ENCODE results near the gene CDKAL1. TPM values are rescaled to one million over a fixed set of nuclear protein-coding genes. Genes with fewer than 3 reads are reported as not detected.

The CDKAL1 gene
- total and polyA plus RNA-seq, 4 donors = 3.0 to 21.7 (median 9.4) TPM

DNA sequence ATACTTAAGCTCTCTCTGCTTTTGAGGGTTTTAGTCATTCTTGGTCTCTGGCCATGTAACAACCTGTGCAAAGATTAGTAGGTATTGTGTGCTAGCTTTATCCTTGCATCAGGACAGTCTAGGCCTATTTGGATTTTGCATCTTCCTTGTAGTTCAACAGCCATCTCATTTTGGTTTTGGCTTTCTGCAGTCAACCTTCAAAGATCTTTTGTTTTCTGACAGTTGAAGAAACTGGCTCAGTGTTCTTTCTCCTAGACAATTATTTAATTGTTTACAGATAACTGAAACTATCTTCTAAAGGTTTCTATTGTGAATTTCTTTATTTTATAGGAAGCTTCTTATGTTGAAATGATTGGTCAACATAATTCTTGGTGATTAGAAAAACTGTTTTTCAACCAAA is 307.5 kb downstream of the CDKAL1 start:
- intact Hi-C loops (cut with DNase I) = no loop called here
- H3K4me1 ChIP-seq (ENCODE audit: control insufficient read depth in 1 of 2, insufficient read depth in 2 of 2, low read length in 2 of 2) = peaks cover 0 to 7% of the 10 kb centered on the region in 2 donors
- no peaks in the 10 kb centered on the region for H3K36me3 ChIP-seq (ENCODE audit: control insufficient read depth in 1 of 2, insufficient read depth in 2 of 2, low read length in 1 of 2)
- H3K9me3 ChIP-seq (ENCODE audit: control insufficient read depth, low read length) = no peaks in the 10 kb centered on the region
- no peak for DNase-seq
- no peak for ATAC-seq (ENCODE audit: low FRiP score)
- H3K27me3 ChIP-seq (ENCODE audit: control insufficient read depth in 1 of 2, insufficient read depth in 2 of 2, low read length in 1 of 2) = no peaks in the 10 kb centered on the region
- H3K27ac ChIP-seq (ENCODE audit: low read depth in 1 of 2, low read length in 2 of 2) = no peak overlapping the region
- H3K4me3 ChIP-seq (ENCODE audit: low read length in 2 of 2) = no peak overlapping the region

DNA sequence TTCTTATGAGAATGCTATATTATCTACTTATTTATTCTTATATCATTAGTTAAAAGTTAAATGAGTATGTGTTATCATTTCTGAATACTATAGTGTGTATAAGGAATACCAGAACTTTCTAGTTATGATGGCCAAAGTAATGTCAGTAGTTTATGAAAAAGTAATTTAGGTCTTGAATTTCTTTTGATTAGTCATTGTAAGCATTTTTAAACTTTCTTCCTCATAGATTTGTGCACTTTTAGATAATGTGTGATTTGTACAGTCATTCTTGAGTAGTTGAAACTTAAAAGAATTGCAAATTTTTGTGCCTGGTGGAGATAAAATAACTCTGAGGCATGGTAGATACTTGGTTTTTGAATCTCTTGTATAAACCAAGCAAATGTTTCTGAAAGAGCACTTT is 311.3 kb downstream of the CDKAL1 start:
- no peaks in the 10 kb centered on the region for H3K9me3 ChIP-seq (ENCODE audit: control insufficient read depth, low read length)
- H3K4me1 ChIP-seq (ENCODE audit: control insufficient read depth in 1 of 2, insufficient read depth in 2 of 2, low read length in 2 of 2) = peaks cover 2 to 4% of the 10 kb centered on the region in 2 donors
- no peaks in the 10 kb centered on the region for H3K36me3 ChIP-seq (ENCODE audit: control insufficient read depth in 1 of 2, insufficient read depth in 2 of 2, low read length in 1 of 2)
- DNase-seq (no peak), ATAC-seq (ENCODE audit: low FRiP score) (no peak)
- H3K4me3 ChIP-seq (ENCODE audit: low read length in 2 of 2) = no peak overlapping the region
- H3K27me3 ChIP-seq (ENCODE audit: control insufficient read depth in 1 of 2, insufficient read depth in 2 of 2, low read length in 1 of 2) = no peaks in the 10 kb centered on the region
- intact Hi-C loops (cut with DNase I) = no loop called here
- no peak overlapping the region for H3K27ac ChIP-seq (ENCODE audit: low read depth in 1 of 2, low read length in 2 of 2)

DNA sequence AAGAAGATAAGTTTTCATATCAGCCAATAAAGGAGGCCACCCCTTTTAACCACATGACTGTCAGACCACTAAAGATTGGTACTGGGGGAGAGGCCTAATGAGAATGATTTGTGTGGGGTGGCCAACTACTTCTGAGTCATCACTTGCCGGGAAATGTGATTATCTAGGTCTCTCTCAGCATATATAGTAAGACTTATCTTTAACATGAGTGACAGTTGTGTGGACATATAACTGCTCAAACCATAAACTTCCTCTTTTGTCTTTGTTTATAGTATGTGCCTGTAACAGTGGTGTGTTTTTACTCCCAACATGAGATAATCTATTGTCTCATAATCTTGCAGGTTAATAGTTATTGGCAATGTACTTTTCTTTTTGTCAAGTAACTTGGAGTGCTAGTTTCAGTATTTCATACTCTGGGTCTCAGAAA is 312.4 kb downstream of the CDKAL1 start:
- Histone ChIP-seq H3K27ac (ENCODE audit: low read depth in 1 of 2, low read length in 2 of 2) (no peak overlapping the region), H3K4me1 (ENCODE audit: control insufficient read depth in 1 of 2, insufficient read depth in 2 of 2, low read length in 2 of 2) (peaks cover 2% of the 10 kb centered on the region in 2 donors), H3K9me3 (ENCODE audit: control insufficient read depth, low read length) (no peaks in the 10 kb centered on the region), H3K36me3 (ENCODE audit: control insufficient read depth in 1 of 2, insufficient read depth in 2 of 2, low read length in 1 of 2) (no peaks in the 10 kb centered on the region), H3K4me3 (ENCODE audit: low read length in 2 of 2) (no peak overlapping the region), H3K27me3 (ENCODE audit: control insufficient read depth in 1 of 2, insufficient read depth in 2 of 2, low read length in 1 of 2) (no peaks in the 10 kb centered on the region)
- DNase-seq (no peak), ATAC-seq (ENCODE audit: low FRiP score) (no peak)
- intact Hi-C loops (cut with DNase I) = no loop called here
- 35 to 58% methylated on average over 1 of the region's 1 CpG for WGBS, 2 donors

DNA sequence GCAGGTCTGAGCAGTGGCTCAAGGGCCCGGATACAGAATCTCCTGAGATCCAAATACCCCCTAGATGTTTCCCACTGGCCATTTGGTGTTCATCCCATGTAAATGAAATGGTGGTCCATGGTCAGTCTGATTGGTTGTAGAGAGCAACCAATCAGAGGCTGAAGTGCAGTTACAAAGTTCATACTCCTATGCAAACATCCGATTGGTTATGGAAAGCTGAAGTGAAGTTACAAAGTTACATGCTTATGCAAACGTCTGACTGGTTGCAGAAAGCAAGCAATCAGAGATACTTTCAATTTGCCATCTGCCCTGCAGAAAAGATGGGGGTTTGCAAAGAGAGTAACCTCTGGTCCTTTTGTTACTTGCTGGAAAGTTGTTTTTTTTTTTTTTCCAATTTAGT is 313.6 kb downstream of the CDKAL1 start:
- Histone ChIP-seq H3K36me3 (ENCODE audit: control insufficient read depth in 1 of 2, insufficient read depth in 2 of 2, low read length in 1 of 2) (no peaks in the 10 kb centered on the region), H3K4me1 (ENCODE audit: control insufficient read depth in 1 of 2, insufficient read depth in 2 of 2, low read length in 2 of 2) (peaks cover 0 to 2% of the 10 kb centered on the region in 2 donors), H3K9me3 (ENCODE audit: control insufficient read depth, low read length) (no peaks in the 10 kb centered on the region), H3K4me3 (ENCODE audit: low read length in 2 of 2) (no peak overlapping the region), H3K27ac (ENCODE audit: low read depth in 1 of 2, low read length in 2 of 2) (no peak overlapping the region), H3K27me3 (ENCODE audit: control insufficient read depth in 1 of 2, insufficient read depth in 2 of 2, low read length in 1 of 2) (no peaks in the 10 kb centered on the region)
- intact Hi-C loops (cut with DNase I) = no loop called here
- ATAC-seq (ENCODE audit: low FRiP score) (no peak), DNase-seq (no peak)
- 65 to 75% methylated on average over 3 of the region's 3 CpGs for WGBS, 2 donors

DNA sequence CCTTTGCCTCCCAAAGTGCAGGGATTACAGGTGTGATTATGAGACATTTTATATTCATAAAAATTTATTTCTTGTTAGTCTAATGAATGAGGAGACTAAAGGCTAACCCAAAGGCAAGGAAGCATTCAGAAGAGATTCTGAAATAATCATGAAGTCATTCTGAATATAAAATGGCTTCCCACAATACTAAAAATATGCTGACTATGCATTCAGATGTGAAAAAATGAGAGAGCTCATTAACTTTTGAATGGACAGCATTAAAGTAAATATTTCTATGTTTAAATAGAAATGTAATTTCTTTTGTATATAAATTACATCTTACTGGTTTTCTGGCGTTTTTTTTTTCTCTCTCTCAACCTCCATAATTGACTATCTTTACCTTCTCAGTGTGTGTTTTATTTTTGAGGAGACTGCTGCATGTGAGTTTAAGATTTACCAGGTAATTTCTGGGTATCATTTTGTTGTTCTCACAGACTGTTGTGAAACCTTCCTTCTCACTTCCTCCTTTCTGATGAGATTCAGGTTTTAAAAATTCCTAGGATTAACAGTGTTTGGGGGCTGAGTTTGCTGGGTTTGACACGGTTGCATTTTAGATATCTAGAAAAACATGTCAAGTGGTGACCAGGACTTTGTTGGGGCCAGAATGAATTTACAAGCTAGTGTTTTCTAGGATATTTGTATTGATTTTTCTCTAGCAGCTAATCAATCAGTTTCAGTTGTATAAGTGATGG is 316.6 kb downstream of the CDKAL1 start:
- Histone ChIP-seq H3K9me3 (ENCODE audit: control insufficient read depth, low read length) (no peaks in the 10 kb centered on the region), H3K27ac (ENCODE audit: low read depth in 1 of 2, low read length in 2 of 2) (no peak overlapping the region), H3K27me3 (ENCODE audit: control insufficient read depth in 1 of 2, insufficient read depth in 2 of 2, low read length in 1 of 2) (no peaks in the 10 kb centered on the region), H3K36me3 (ENCODE audit: control insufficient read depth in 1 of 2, insufficient read depth in 2 of 2, low read length in 1 of 2) (no peaks in the 10 kb centered on the region), H3K4me1 (ENCODE audit: control insufficient read depth in 1 of 2, insufficient read depth in 2 of 2, low read length in 2 of 2) (peaks cover 0 to 2% of the 10 kb centered on the region in 2 donors), H3K4me3 (ENCODE audit: low read length in 2 of 2) (no peak overlapping the region)
- DNase-seq (no peak), ATAC-seq (ENCODE audit: low FRiP score) (no peak)
- 87 to 89% methylated on average over 2 of the region's 2 CpGs for WGBS, 2 donors
- intact Hi-C loops (cut with DNase I) = no loop called here

DNA sequence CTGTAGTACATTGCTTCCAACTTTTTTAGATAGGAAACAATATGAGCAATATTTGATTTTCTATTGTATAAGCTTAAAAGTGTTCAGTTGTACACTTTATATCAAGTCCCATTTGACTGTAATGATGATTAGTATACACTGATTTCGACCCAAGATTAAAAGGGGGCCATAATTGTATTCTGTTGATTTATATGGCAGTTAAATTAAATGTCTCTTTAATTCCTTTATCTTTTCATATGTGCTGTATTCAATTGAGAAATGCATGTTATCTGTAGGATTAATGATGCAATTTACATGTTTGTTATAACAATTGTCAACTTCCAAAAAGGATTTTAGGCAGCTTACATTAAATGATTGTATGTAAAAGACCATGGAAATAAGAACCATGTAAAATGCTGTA is 317.5 kb downstream of the CDKAL1 start:
- DNase-seq = no peak
- WGBS, 2 donors = 91 to 95% methylated on average over 1 of the region's 1 CpG
- Histone ChIP-seq H3K4me3 (ENCODE audit: low read length in 2 of 2) (no peak overlapping the region), H3K9me3 (ENCODE audit: control insufficient read depth, low read length) (no peaks in the 10 kb centered on the region), H3K36me3 (ENCODE audit: control insufficient read depth in 1 of 2, insufficient read depth in 2 of 2, low read length in 1 of 2) (no peaks in the 10 kb centered on the region), H3K27me3 (ENCODE audit: control insufficient read depth in 1 of 2, insufficient read depth in 2 of 2, low read length in 1 of 2) (no peaks in the 10 kb centered on the region), H3K4me1 (ENCODE audit: control insufficient read depth in 1 of 2, insufficient read depth in 2 of 2, low read length in 2 of 2) (peaks cover 0 to 2% of the 10 kb centered on the region in 2 donors), H3K27ac (ENCODE audit: low read depth in 1 of 2, low read length in 2 of 2) (no peak overlapping the region)
- ATAC-seq (ENCODE audit: low FRiP score) = no peak
- intact Hi-C loops (cut with DNase I) = no loop called here

DNA sequence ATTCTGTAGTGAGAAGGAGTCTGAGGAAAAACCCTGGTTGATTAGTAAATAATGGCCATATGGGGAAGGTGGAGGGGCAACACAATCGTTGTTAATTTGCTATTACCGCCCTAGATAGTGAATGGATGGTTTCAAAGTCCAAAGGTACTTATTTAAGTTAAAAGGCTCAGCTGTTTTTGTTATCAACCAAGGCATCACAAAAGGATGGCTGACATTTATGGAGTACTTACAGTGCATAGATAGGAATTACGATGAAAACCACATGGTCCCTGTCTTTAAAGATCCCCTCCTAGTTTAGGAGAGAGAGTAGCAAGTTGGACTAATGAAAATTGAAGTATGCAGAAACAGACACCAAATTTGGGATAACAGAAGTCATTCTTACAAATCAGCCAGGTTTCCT is 319.6 kb downstream of the CDKAL1 start:
- Histone ChIP-seq H3K9me3 (ENCODE audit: control insufficient read depth, low read length) (no peaks in the 10 kb centered on the region), H3K27ac (ENCODE audit: low read depth in 1 of 2, low read length in 2 of 2) (no peak overlapping the region), H3K36me3 (ENCODE audit: control insufficient read depth in 1 of 2, insufficient read depth in 2 of 2, low read length in 1 of 2) (no peaks in the 10 kb centered on the region), H3K27me3 (ENCODE audit: control insufficient read depth in 1 of 2, insufficient read depth in 2 of 2, low read length in 1 of 2) (no peaks in the 10 kb centered on the region), H3K4me3 (ENCODE audit: low read length in 2 of 2) (no peak overlapping the region), H3K4me1 (ENCODE audit: control insufficient read depth in 1 of 2, insufficient read depth in 2 of 2, low read length in 2 of 2) (no peaks in the 10 kb centered on the region)
- DNase-seq = no peak
- intact Hi-C loops (cut with DNase I) = no loop called here
- WGBS, 2 donors = 89 to 92% methylated on average over 3 of the region's 3 CpGs
- ATAC-seq (ENCODE audit: low FRiP score) = no peak

DNA sequence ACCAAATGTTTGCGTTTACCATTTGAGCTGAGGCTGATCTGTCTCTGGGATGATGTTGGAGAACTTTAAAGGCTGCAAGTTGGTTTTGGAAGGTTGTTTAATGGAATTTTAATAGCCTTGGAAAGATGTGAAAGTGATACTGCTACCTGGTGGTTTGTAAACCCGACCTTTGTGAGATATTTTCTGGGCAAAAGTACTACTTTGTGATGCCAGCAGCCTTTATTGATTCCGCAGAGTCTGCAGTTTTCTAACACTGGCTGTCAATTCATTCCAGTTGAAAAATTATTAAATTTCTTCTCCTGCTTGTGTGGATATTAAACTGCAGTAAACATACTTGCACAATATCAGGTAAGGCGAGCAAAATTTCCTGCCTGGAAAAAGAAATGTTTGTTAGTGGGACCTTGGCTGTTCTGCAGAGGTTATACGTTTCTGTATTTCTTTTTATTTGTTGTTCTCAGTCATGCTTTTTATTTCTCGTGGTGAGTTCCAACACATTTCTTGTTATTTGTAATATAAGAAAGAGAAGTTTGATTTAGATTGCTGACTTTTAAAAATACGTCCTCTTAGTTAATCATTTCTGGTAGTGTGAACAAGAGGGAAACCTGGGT is 322.5 kb downstream of the CDKAL1 start:
- intact Hi-C loops (cut with DNase I) = no loop called here
- DNase-seq (no peak), ATAC-seq (ENCODE audit: low FRiP score) (no peak)
- no peak overlapping the region for H3K27ac ChIP-seq (ENCODE audit: low read depth in 1 of 2, low read length in 2 of 2)
- 91 to 94% methylated on average over 7 of the region's 7 CpGs for WGBS, 2 donors
- no peaks in the 10 kb centered on the region for H3K4me1 ChIP-seq (ENCODE audit: control insufficient read depth in 1 of 2, insufficient read depth in 2 of 2, low read length in 2 of 2)
- H3K36me3 ChIP-seq (ENCODE audit: control insufficient read depth in 1 of 2, insufficient read depth in 2 of 2, low read length in 1 of 2) = no peaks in the 10 kb centered on the region
- no peak overlapping the region for H3K4me3 ChIP-seq (ENCODE audit: low read length in 2 of 2)
- H3K9me3 ChIP-seq (ENCODE audit: control insufficient read depth, low read length) = no peaks in the 10 kb centered on the region
- H3K27me3 ChIP-seq (ENCODE audit: control insufficient read depth in 1 of 2, insufficient read depth in 2 of 2, low read length in 1 of 2) = no peaks in the 10 kb centered on the region

DNA sequence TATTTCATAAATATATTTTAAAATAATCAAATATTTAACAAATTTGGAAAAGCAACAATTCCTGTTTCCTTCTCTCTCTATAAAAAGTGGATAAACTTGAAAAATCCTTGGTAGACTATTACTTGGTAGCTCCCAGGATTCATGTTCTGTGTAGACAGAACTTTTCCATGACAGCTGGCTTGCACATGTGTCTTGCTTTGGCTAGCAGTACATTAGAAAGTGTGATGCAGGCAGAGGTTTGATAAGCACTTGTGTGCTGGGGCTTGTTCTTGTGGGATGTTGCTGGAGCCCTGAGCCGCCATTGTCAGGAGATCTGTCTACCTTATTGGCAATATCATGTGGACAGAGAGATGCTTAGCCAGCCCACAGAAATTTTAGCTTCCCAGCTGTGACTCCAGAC is 327.2 kb downstream of the CDKAL1 start:
- Histone ChIP-seq H3K4me3 (ENCODE audit: low read length in 2 of 2) (no peak overlapping the region), H3K9me3 (ENCODE audit: control insufficient read depth, low read length) (no peaks in the 10 kb centered on the region), H3K27ac (ENCODE audit: low read depth in 1 of 2, low read length in 2 of 2) (no peak overlapping the region), H3K27me3 (ENCODE audit: control insufficient read depth in 1 of 2, insufficient read depth in 2 of 2, low read length in 1 of 2) (no peaks in the 10 kb centered on the region), H3K36me3 (ENCODE audit: control insufficient read depth in 1 of 2, insufficient read depth in 2 of 2, low read length in 1 of 2) (no peaks in the 10 kb centered on the region), H3K4me1 (ENCODE audit: control insufficient read depth in 1 of 2, insufficient read depth in 2 of 2, low read length in 2 of 2) (no peaks in the 10 kb centered on the region)
- ATAC-seq (ENCODE audit: low FRiP score) (no peak), DNase-seq (no peak)
- 95 to 100% methylated on average over 1 of the region's 1 CpG for WGBS, 2 donors
- intact Hi-C loops (cut with DNase I) = no loop called here
